NCI-H187 (cell line): ENCODE measurements around the gene NUP214.
A peak's percentile ranks its signal among the peaks of the same experiment; 100 is the strongest.
"Not testable (repeated sequence)": the region's sequence is repeated elsewhere in the genome, so short reads cannot be mapped to it uniquely, and the experiment has no call there.

Source experiments
- DNase-seq, 2 experiments: peaks; one replicate each; lab custom pipeline; 2025; lab: John Stamatoyannopoulos, UW

The NUP214 gene

DNA sequence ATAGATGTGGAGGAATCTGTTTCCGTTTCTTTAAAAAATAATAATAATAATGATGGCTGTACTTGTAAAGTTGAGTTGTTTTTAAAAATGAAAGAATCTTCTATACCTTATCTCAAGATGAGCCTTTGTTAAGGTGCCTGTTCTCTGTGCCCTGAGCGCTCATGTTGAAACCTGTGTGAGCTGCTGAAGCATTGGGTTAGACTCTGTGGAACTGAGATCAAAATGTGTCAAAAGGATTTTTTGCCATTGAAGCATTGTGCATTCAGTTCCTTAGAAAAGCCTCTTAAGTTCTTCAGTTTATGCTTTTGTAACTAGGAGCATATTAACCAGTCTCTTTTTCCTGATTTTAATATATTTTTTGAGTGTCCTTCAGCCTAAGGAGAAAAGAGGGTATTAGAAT lies 67.7 kb downstream of the NUP214 start:
- DNase-seq = no peak

DNA sequence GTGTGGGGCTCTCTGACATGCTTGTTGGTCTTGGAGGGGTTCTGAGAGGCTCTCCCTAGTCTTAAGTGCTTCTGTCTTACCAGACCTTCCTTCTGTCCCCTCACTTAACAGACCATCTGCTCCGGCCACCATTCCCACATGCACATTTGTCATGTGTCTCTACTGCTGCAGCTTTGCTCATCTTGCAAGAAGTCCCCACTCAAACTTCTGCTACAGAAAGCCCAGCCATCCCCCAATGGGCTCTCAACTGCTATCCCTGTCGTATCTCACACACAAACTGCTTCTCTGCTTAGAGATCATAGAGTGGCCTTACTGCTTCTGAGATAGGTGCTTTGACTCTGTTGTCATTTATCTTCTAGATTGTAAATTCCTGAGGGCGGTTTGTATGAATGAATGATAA lies 69.4 kb downstream of the NUP214 start:
- DNase-seq = peak; percentile 46 to 50

DNA sequence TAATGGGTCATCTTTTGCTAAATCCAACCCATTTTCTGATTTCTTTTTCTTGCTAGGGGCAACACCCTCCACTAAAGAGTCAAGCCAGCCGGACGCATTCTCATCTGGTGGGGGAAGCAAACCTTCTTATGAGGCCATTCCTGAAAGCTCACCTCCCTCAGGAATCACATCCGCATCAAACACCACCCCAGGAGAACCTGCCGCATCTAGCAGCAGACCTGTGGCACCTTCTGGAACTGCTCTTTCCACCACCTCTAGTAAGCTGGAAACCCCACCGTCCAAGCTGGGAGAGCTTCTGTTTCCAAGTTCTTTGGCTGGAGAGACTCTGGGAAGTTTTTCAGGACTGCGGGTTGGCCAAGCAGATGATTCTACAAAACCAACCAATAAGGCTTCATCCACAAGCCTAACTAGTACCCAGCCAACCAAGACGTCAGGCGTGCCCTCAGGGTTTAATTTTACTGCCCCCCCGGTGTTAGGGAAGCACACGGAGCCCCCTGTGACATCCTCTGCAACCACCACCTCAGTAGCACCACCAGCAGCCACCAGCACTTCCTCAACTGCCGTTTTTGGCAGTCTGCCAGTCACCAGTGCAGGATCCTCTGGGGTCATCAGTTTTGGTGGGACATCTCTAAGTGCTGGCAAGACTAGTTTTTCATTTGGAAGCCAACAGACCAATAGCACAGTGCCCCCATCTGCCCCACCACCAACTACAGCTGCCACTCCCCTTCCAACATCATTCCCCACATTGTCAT lies 72.0 kb downstream of the NUP214 start:
- no peak for DNase-seq

DNA sequence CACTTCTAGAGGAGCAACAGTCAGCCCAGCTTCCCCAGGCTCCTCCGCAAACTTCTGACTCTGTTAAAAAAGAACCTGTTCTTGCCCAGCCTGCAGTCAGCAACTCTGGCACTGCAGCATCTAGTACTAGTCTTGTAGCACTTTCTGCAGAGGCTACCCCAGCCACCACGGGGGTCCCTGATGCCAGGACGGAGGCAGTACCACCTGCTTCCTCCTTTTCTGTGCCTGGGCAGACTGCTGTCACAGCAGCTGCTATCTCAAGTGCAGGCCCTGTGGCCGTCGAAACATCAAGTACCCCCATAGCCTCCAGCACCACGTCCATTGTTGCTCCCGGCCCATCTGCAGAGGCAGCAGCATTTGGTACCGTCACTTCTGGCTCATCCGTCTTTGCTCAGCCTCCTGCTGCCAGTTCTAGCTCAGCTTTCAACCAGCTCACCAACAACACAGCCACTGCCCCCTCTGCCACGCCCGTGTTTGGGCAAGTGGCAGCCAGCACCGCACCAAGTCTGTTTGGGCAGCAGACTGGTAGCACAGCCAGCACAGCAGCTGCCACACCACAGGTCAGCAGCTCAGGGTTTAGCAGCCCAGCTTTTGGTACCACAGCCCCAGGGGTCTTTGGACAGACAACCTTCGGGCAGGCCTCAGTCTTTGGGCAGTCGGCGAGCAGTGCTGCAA lies 72.8 kb downstream of the NUP214 start:
- DNase-seq = peak in 1 of 2 experiments; percentile 30

DNA sequence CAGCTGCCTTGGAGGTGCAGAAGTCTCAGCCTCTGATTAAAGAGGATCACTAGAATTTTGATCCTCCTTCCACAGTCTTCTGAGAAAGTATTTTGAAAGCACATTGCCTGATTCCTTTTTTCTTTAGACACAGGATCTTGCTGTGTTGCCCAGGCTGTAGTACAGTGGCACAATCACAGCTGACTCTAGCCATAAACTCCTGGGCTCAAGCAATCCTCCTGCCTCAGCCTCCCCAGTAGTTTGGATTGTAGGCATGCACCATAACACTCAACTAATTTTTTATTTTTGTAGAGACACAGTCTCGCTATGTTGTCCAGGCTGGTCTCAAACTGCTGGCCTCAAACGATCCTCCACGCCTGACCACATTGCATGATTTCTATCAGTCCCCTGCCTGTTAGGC lies 76.5 kb downstream of the NUP214 start:
- no peak for DNase-seq

DNA sequence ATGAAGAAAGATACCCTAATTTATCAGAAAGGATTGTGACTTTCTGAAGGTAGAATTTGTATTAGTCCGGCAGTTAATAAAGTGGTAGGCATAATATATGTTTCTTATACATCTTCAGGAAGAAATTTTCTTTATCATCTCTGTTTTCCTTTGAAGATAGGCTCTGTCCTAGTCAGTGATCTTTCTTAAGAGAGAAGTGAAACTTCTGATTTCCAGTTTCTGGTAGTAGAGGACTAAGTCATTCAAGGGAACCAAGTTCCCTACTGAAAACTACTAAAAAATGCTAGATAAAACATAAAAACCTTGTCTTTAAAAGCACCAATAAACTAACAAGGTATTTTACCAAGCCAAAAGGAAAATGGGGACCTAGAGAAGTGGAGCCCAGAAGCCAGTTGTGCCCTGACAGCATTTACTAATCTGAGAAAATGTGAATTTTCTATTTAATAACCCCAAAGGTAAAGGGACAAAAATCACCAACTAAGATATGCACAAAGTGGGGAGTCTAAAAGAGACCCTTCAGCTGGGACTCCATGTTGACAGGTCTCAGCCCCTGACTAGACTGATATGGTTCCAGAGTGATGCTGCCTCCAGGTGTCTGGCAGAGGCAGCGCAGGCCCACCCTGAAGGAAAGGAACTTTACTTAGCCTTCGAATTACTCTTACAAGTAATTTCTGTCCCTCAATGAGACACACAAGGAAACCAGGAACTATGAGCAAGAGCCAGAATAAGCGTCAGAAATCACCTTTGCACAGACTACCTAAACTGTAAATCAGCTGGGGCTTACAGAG lies 78.2 kb downstream of the NUP214 start:
- DNase-seq = no peak

DNA sequence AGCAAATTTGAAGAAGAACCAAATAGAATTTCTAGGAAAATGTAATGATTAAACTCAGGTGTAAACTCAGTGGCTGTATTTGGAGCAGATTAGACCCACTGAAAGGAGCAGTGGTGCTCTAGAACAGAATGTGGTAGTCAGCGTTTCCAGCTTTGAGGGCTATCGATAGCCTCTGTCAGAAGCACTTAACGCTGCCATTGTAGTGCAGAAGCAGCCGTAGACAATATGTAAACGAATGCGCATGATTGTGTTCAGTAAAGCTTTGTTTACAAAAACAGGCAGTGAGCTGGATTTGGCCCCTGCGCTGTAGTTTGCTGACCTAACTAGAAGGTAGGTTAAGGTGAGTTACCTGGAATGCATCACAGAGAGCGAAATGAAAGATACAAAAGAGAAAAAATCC lies 78.9 kb downstream of the NUP214 start:
- no peak for DNase-seq

DNA sequence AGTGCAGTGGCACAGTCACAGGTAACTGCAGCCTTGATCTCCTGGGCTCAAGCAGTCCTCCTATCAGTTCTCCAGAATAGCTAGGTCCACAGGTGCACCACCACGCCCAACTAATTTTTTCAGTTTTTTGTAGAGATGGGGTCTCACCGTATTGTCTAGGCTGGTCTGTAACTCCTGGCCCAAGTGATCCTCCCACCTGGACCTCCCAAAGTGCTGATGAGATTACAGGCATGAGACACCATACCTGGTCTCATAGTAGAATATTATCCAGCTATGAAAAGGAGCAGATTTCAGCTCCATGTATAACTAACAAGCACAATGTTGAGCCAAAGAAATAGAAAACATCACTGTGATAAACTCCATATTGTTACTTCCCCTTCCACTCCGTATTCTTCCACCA lies 81.1 kb downstream of the NUP214 start:
- DNase-seq = no peak

DNA sequence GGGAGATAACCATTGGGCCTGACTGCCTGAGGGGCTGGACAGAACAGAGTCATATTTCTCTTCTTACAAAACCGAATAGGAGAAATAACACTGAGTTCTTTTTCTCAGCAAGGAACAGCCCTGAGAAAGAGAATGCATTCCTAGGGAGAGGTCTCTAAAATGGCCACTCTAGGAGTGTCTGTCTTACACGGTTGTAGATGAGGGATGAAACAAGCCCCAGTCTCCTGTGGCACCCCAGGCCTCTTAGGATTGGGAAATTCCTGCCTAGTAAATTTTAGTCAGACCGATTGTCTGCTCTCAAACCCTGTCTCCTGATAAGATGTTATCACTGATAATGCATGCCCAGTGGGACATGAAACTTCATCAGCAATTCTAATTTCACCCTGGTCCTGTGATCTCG lies 86.5 kb downstream of the NUP214 start:
- not testable (repeated sequence) for DNase-seq

DNA sequence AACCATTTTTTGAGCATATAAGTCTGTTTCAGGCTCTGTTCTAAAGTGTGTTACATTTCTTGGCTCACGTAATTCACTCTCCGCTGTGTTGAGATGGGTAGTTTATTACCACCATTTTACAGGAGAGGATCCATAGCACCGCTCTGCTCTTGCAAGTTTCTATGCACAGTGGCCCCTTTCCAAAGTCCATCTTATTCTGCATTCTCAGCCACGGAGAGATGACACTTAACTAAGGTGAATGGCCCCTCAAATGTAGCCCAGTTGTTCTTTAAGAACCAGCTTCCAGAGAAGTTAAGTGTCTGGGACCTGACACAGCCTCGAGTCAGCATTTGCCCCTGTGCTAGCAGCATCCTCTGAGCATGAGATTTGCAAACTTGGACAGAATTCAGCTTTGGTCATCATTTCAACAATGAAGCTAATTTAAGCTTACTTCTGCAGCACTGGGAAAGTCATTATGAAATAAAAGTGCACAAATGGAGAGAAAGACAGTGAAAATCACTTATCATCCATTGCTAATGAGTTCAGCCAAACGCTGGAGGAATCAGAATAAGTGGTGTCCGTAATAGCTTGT lies 89.0 kb downstream of the NUP214 start:
- DNase-seq = no peak

DNA sequence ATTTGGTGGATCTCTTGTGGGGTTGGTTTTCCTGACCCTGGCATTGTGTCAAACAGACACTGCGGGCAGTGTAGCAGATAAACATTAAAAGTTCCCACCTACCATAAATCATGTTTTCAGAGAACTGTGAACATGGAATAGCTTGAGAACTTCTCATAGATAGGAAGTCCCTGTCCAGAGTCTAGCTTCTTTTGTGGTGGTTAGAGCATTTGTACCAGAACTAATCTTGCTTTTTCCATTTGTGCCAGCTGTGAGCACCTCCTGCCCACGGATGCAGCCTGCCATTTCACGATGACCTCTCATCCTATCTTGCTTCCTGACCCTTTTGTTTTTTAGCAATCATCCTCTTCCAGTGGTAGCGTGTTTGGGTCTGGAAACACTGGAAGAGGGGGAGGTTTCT lies 89.5 kb downstream of the NUP214 start:
- no peak for DNase-seq

DNA sequence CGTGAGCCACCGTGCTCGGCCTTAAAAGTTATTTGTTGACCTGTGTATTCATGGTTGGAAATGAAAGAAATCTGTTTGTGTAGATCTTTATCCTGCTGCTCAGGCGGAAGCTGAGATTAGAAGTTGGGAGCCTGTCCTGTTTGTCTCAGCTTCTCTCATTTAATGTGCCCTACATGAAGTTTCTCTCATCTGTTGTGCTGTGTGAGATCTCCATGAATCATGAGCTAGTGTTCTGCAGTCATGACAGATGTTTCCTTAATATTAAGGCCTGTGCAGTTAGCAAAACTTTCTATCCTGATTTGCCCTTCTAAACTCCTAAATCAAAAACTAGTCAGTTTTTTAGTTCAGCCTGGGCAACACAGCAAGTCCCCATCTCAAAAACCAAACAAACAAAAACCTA lies 91.4 kb downstream of the NUP214 start:
- no peak for DNase-seq

DNA sequence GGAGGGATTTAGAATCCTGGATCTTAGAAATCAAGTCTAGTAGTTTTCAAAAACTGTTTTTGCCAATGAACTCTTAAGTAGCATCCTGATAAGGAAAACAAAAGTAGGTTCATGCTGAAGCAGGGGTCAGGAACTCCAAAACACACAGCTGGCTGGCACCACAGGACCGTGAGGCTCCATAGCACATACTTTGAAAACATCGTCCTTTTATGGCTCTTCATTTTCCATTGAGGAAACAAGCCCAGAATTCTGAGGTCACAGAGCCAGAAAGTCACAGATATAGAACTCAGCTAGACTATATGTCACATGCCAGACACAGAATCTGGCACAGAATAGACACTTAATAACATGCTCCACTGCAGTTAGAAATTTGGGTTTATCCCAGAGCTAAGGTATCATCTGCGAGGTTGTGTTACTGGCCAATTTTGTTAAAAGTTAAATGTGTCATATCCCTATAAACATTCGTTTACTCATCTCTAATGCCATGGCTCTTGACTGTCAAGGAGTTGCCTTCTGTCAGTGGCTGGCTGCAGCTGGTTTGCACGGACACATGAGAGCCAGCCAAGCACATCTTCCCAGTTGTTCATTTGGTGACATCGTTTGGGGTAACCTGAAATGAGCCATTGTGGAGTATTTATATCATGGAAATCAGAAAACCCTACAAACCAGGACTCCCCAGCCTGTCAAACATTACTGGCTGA lies 92.1 kb downstream of the NUP214 start:
- peak in 1 of 2 experiments; percentile 15 for DNase-seq

DNA sequence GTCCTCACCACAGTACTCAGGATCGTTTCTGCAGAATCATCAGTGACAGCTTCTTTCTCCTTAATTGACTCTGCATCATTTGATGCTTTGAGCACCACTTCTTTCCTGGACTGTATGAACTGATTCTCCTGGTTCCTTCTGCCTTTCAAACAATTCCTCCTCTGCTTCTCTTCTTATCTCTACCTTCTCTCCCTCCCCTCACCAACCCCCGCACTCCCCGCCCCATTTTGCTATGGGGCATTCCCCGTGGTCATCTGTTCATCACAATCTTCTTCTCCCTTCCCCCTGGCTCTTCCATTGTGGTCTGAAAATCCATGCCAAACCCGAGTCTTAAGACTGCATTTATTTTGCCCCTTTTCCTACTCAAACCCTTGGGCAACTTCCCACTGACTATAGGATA lies 93.0 kb downstream of the NUP214 start:
- no peak for DNase-seq

DNA sequence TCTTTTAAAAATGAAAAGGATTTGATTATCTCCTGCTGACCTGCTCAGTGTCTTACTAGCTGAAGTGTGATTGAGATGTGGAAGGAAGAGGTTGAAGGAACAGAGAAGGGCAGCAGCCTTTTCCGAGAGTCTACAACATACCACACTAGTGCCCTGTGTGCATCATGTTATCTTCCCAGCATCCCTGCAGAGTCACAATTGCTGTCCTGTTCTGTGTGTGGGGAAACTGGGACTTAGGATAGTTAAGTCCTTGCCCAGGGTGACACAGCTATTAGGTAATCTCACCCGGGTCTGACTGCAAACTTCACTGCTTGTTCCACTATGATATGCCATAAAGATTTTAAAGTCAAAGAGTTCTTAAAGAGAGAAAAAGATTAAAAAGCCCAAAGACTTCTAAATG lies 95.1 kb downstream of the NUP214 start:
- no peak for DNase-seq

DNA sequence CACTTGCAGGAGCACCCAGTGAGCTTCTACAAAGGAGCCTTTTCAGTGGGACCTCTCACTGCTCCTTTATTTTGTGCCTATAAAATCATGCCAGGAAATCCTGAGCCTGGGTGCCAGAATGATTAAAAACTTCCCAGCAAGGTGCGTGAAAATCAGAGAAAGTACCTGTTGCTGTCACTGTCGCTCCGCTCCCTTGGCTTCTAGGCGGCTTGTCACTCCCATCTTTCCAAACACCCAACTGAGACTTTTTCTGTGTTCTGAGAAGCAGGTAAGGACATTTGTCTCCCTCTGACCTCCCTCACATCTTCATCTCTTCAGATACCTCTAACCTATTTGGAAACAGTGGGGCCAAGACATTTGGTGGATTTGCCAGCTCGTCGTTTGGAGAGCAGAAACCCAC lies 97.1 kb downstream of the NUP214 start:
- DNase-seq = no peak

DNA sequence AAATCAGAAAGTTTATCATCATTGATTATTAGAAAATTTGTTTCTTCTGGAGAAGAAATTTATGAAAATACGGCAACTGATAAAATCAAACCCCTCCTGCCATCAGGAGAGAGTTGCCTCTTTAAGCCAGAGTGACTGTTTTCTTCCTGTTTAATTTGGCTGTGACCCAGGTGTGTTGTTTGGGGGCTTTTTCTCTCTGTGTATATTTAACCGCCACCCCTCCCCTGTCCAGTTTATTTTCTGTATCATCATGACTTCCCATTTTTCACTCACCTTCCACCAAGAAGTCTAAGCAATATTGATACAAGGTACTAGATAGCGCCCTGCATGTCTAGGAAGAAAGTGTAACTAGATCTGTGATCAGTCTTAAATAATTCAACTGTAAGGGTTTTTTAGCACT lies 100.8 kb downstream of the NUP214 start:
- DNase-seq = no peak

DNA sequence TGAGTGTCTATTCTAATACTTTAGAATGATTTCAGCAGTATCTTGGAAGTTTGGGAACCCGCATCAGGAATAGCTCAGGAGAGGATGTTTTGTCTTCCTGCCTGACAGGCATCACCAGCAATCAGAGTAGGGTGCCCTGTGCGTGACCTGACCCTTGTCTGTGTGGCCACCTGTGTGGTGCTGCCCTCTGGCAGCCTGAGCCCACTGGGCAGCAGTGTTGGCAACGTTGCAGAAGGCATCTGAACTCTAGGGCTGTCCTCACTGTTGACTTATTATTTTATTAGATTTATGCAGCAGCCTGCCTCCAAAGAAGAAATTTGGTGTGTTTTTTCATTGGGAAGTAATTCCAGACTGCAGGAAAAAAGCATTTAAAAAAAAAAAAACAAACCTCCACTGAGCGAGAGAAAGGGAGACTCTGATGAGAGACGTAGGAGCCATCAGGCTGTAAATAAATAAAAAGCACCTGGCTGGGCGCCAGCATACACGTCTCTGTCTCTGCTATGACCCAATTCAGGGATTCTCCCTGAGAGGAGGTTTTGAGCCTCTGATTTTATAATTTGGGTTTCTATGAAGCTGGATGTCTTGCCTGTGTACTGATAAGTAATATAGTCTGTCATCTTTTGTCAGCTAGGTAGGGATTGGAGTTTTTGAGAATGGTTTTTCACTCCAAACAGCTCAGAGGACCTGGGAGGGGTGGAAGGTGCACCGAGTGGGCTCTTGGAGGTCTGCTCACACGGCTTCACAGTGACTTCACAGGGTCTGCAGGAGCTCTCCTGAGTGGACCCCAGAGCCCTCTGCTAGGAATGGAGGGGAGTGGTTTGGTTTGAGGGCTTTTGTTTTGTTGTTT lies 101.9 kb downstream of the NUP214 start:
- no peak for DNase-seq

DNA sequence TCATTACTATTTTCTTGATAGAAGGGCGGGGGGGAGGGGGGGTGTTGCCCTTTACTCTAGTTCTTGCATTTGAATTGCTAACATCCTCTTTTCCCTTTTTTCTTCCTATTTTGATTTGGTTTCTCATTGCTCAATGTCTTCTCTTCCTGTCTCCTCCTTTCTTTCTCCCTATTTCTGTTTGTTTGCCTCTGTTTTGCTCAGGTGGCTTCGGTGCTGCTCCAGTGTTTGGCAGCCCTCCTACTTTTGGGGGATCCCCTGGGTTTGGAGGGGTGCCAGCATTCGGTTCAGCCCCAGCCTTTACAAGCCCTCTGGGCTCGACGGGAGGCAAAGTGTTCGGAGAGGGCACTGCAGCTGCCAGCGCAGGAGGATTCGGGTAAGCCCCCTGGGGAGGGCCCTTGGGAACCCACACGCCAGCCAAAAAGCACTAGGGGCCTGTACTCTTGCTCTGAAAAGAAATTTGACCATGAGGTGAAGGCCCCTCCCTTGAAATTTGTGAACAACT lies 102.6 kb downstream of the NUP214 start:
- no peak for DNase-seq

DNA sequence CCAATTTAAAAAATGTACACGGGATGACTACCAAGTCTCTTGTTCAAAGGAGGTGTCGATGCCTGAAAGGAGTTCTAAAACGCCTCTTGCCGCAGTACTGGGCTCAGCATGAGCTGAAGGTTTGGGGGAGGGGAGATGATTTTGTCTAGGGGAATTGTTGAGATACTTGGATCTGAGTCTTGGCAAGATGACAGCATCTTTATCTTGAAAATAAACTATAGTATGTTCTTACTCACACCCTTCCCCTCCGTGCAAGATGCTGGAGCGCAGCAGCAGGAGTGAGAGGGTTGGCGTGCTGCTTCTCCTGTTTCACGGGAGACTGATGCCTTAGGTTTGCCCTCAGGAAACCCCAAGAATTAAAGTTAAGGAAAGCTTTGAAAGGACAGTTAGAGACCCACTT lies 103.6 kb downstream of the NUP214 start:
- no peak for DNase-seq

DNA sequence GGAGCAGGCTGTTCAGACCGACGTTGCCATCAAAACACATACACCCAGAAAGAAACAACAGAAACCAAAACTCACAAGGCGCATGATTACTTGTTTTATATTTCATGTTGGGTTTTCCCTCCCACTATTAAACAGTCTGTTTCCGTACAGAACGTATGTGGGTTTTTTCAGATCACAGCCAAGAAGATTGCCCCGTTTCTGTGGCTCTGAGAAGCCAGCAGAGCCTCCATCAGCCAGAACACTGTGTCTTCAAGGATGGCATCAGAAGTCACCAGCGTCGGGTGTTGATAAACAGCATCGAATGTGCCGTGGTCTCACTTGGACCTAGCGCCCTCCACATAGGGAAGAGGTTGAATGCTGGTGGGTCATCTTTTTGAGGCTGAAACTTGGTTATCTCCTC lies 108.2 kb downstream of the NUP214 start:
- no peak for DNase-seq
